Gastroesophageal sphincter (tissue), 3 donors: Measurements from ENCODE around the gene ITLN2.

ENCODE experiments used
- CTCF ChIP-seq, 4 experiments: fragments of 200-600 bp in 2 of 4; fragments of 450-650 bp in 2 of 4; sonication (generic) in 1 of 4; IDR thresholded peaks; one replicate each; pipeline ENCODE4 v1.5.1; 2017 to 2019; ENCODE audit warnings: antibody characterized with exemption in 4 of 4, mild to moderate bottlenecking in 2 of 4, moderate library complexity in 2 of 4
- POLR2A ChIP-seq, 2 donors: fragments of 450-650 bp; IDR thresholded peaks; one replicate each; pipeline ENCODE4 v1.6.1; 2017; ENCODE audit warnings: antibody characterized with exemption in 2 of 2, mild to moderate bottlenecking in 2 of 2, moderate library complexity in 1 of 2

GRCh38 chr1:160911441-160911840, 43.2 kb downstream of the ITLN2 start:
- TF ChIP-seq CTCF (IDR thresholded peaks at IDR 0.05) (no peak), POLR2A (IDR thresholded peaks at IDR 0.05) (no peak)
